ENCODE measurements around the gene CPNE1.

Gene CPNE1

DNA sequence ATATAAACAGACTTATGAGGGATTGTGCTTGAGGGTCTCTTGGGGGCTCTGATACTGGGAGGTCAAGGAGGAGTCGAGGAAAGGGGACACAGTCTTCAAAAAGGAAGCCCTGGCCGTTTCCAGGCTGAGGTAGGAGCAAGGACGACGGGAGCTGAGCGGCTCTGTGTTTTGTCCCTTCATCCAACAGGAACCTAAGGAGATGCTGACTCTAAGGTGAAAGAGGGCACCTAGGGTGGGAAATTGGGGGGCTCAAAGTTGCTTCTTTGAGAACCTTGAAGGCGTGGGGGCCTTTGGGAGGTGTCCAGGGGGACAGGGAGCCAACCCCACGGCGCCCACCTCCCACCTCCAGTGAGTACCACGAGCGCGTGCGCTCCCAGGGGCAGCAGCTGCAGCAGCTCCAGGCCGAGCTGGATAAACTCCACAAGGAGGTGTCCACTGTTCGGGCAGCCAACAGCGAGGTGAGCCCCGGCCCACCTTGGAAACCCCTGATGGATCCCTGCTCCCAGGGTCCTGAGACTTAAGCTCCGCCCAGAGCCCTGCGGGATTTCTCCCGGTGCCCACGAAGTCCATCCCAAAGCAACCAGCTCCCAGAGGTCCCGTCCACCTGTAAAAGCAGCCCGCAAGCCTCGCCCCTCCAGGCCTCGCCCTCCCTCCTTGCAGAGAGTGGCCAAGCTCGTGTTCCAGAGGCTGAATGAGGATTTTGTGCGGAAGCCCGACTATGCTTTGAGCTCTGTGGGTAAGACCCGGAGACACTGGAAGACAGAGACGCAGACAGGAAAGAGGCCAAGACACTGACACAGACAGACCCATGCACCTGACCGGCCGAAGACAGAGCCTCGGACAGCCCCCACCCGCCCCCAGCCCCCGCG lies 46.2 kb downstream of the CPNE1 start:
- DNase-seq, result no peak

DNA sequence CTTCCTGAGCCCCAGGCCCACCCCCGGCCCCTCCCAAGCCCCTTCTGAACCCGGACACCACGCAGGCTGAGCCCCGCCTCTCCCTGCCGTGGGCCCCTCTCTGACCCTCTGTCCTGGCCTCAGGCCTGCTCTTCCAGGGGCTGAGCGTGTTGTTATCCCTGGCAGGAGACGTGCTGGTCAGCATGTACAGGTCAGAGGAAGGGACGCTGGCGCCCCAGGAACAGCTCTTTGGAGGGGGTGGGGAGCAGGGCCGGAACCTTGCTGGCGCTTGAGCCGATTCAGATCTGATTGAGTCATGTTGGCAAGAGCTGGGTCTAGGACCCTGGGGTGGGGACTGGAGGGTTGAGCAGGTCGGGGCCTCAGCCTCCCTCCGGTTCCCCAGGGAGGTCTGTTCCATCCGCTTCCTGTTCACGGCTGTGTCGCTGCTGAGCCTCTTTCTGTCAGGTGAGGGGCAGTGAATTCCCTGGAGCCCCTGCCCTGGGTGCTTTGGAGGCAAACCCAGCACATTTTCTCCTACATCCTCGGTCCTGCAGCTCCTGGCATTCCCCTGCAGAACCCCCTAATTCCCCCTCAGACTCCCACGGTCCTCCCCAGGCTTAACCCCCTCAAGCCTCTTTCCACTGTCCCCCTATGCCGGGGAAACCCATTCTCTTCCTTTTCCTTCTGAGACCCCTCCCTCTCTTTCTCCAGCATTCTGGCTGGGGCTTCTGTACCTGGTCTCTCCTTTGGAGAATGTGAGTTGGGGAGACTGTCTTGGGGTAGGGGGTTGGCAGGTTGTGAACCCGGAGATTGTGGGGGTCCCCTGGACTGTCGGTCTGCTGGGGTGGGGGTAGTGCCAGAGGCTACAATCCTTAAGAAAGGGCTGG lies 47.1 kb downstream of the CPNE1 start:
- DNase-seq, result peak; percentile 40

DNA sequence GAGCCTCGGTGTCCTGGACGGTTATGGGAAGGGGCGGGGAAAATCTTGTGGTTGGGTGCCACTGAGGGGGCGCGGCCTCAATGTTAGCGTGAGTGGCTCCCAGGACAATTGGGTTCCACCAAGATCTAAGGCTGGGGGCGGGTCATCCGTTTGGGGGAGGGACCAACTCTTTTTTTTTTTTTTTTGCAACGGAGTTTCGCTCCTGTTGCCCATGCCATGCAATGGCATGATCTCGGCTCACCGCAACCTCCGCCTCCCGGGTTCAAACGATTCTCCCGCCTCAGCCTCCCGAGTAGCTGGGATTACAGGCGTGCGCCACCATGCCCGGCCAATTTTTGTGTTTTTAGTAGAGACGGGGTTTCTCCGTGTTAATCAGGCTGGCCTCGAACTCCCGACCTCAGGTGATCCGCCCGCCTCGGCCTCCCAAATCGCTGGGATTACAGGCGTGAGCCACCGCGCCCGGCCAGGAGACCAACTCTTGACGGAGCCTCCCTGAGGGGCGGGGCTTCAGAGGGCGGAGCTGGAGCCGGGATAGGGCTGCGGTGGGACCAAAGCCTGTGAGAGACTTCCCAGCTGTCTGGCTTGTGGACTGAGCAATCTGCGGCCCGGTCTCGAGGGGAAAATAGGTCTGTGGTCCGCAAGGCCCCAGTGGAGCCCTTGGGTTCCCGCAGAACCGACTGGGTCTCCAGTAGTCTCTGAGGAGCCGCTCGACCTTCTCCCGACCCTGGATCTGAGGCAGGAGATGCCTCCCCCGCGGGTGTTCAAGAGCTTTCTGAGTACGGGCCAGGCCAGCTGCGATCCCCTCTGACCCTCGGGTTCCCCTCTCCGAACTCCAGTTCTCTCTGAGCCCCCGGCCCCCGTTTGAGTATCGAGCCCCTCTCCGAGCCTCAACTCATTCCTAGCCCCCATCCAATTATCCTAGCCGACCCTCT lies 48.0 kb downstream of the CPNE1 start:
- DNase-seq, result peak; percentile 18

DNA sequence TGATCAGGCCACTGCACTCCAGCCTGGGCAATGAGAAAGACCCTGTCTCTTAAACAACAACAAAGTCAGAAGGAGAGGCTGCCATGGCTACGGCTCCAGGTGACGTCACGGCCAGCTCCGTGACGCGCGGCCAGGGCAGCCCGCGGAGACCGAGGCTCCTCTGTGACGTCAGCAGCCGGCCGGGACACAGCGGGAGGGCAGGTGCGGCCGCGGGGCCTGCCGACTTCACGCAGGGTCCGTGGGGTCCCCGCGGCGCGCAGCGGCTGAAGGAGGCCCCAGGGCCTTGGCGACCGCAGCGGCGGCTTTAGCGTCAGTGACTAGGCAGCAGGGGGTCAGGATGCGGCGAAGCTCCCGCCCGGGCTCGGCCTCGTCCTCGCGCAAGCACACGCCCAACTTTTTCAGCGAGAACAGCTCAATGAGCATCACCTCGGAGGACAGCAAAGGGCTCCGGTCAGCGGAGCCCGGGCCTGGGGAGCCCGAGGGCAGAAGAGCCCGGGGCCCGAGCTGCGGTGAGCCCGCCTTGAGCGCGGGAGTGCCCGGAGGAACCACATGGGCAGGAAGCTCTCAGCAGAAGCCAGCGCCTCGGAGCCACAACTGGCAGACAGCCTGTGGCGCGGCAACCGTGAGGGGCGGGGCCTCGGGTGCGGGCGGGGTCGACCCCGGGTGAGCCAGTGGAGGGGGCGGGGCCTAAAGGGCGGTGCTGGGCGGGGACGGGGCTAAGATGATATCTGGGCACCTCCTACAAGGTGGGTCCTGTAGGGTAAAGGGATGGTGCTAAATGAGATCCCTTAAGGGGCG lies 48.8 kb downstream of the CPNE1 start, which contains the start of gene SPAG4:
TSS of gene SPAG4 (plus strand) at position 163 of the 798 bp plus-strand sequence. CDS start at position 338, 175 bp downstream.
- peak; percentile 98 for DNase-seq

DNA sequence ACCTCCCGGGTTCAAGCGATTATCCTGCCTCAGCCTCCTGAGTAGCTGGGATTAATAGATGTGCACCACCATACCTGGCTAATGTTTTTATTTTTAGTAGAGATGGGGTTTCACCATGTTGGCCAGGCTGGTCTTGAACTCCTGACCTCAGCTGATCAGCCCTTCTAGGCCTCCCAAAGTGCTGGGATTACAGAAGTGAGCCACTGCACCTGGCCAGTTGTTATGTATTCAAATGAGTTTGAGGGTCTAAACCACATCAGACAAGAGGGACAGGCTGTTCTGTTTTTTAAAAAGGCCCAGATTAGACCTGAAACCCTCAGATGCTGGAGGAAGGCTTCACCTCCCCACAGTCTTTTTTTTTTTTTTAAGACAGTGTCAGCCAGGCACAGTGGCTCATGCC lies 53.2 kb downstream of the CPNE1 start:
- DNase-seq, result no peak

DNA sequence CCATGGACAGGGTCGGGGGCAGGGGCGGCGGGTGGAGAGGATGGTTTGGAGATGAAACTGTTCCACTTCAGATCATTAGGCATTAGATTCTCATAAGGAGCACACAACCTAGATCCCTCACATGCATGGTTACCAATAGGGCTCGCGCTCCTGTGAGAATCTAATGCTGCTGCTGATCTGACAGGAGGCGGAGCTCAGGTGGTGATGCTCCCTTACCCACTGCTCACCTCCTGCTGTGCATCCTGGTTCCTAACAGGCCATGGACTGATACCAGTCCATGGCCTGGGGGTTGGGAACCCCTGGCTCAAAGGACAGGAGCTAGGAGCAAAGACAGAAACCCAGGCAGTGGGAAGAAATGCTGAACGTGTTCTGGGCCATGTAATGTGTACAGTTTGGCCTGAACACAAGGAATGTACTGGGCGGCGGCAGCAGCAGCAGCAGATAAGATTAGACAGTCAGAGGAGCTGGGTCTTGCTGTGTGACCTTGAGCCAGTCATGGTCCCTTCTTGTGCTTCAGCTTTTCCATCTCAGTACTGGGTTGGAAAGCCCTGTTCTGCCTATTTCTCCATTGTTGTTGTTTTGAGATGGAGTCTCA lies 53.8 kb downstream of the CPNE1 start:
- DNase-seq, result no peak

DNA sequence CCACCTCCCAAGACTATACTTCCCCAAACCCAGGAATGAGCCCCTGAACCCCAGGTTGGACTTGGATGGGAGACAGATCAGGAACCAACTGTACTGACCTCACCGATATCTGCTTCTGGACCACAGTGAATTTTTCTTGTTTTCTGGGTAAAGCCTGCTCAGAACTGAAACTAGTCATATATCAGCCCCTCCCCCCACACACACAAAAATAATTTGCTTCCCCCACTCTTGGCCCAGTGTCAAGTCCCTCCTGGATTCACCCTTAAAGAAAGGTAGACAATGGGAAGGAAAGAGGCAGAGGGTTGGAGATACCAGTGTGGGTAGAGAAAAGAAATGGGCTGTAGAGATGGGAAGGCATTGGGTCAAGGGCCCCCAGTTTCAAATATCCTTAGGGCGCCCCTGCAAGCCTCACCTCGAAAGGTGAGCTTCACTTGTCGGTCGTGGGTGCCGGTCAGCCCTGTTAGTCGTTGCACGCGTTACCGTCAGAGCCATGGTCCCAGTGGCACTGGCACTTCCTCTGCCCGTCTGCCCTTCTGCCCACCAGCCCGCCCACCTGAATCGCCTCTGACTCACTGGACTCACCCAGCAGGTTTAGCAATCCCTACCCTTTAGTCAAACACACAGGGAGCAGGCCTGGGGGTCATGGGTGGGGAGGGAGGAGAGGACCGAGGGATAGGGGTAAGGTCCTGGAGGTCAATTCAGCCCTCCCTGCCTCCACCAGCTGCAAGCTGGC lies 57.5 kb downstream of the CPNE1 start:
- no peak for DNase-seq

DNA sequence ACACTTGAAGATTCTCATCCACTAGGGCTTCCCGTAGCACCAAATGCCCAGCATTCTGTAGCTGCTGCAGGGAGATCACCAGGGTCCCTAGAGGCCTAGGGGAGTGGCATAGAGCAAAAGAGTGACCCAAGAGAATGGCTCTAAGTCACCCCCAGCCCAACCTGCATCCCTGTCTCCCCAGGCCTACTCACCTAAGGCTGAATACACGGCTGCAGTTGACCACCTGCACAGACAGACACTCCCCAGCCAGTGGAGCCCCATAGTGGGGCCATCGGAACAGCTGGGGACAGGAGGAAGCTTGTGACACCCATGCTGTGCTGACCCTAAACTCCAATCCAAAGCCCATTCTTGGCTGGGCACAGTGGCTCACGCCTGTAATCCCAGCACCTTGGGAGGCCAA lies 58.6 kb downstream of the CPNE1 start:
- DNase-seq, result no peak

DNA sequence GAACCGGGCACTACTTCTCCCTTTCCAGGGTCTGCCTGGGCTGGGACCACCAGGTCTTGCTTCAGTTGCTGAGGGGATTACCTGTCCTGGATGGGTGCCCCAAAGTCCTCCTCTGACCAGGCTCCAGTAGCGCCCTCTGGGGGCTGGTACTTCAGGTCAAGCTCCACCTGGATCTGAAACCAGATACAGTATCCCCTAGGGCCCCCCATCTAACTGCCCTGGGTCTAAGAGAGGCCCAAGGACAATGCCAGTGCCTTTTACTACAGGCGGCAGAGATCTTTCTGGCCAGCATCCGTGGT lies 60.3 kb downstream of the CPNE1 start:
- no peak for DNase-seq

DNA sequence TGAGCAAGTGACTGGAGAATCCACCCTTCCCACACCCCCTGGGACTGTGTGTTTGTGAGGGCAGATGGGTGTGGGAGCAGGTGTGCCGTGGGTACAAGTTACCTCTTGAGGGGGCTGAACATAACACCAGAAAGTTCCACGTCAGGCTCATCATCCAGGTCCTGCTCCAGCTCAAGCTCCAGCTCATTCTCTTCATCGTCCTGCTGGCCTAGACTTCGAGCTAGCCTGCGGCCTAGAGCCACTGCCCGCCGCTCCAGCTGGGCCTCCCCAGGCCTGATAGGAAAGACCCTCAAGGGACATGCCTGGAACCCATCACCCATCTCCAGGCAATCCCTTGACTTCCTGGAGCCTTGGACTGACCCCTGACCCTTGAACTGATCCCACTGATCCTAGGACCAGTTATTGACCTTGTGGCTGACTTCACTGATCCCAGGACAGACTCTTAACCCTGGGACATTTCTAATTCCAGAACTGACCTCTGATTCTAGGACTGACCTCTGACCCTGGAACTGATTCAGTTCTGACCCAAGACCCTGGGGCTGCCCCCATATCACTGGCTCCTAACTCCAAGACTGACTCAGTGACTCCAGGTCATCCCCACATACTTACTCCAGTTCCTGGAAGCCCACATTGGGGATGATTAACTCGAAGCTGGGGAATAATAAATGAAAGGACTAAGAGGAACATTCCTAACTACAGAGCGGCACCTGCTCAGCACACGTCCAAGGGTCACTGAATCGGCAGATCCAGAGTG lies 60.8 kb downstream of the CPNE1 start:
- no peak for DNase-seq

DNA sequence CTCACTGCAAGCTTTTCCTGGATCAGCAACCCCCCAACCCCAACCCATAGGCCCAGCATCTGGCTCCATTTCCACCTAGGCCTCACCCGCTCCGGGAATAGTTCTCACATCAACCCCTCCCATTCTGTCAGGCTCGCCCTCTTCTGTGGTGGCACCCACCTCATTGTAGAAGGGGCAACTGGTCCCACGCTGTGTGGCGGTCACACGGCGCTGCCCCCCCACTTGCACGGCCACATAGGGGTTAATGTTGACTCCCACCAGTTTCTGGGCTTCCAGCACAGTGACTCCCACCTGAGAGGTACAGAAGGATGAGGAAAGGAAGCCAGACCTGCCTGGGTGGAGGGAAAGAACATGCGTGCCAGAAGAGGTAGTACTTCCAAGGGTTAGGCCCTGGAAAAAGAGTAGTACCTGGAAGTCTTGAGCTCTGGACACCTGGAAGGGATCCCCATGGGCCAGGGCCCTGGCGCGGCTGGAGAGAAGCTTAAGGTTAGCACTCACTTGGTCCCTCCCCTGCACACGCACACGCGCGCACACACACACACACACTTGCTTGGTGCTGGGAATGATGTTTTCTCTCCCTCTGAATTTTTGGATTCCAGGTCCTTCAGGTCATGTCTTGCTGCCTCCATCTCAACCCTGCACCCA lies 61.7 kb downstream of the CPNE1 start:
- no peak for DNase-seq

DNA sequence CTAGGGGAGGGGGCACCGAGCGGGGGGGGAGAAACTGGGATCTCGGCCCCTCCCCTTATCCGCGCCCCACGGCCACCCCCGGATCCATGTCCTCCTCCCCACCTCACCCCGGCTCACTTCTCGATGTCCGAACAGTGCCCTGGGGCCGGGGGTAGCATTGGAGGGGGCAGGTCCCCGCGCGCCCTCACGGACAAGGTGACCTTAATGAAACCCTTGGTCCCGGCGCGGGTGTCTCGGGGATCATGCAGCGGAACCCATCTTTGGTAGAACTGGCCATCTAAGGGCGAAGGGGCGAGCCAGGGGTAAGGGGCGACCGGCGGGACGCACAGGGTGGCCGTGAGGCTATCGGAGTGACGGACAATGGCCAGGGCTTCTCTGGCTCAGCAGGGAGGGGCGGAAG lies 62.7 kb downstream of the CPNE1 start:
- DNase-seq, result no peak

DNA sequence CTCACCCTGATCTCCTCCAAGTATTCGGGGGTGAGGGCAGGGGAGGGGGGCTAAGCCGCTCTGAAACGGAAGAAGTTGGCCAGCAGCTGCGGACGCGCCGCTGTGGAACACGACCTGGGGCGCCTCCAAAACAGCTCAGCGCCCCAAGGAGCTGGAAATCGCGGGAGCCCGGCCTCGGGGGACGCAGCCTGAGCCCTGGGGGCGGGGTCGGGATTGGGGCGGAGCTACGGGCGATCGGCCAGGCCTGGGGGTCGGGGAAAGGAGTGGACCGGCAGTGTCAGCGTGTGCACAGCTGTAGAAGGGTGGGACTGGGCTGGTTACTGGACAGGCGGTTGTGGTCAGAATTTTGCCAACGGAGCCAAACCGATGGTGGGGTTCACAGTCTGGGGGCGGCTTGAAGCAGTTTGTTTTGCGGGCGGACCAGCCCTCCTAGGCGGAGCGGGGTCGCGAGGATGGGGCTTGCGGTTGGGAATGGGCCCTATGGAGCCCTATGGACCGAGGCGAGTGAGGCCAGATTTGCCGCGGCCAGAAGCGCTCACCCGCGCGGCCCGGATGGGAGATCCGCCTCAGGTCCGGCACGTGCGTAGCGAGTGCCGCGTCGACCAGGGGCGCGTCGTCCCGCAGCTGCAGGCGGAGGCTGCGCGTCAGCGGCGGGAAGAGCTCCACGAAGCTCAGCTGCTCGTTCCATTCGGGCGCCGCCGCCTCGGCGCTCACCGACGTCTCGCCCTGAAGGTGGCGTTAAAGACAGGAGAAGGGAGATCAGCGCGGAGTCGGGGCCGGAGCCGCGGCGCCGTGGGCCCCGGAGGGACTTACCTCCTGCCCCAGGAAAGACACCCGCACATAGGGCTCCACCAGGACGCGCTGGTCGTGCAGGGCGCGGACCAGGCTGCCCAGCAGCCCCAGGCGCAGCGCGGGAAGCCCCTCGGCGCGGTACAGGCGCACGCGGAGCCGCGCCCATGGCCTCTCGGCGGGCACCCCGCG lies 63.4 kb downstream of the CPNE1 start:
- DNase-seq, result no peak

DNA sequence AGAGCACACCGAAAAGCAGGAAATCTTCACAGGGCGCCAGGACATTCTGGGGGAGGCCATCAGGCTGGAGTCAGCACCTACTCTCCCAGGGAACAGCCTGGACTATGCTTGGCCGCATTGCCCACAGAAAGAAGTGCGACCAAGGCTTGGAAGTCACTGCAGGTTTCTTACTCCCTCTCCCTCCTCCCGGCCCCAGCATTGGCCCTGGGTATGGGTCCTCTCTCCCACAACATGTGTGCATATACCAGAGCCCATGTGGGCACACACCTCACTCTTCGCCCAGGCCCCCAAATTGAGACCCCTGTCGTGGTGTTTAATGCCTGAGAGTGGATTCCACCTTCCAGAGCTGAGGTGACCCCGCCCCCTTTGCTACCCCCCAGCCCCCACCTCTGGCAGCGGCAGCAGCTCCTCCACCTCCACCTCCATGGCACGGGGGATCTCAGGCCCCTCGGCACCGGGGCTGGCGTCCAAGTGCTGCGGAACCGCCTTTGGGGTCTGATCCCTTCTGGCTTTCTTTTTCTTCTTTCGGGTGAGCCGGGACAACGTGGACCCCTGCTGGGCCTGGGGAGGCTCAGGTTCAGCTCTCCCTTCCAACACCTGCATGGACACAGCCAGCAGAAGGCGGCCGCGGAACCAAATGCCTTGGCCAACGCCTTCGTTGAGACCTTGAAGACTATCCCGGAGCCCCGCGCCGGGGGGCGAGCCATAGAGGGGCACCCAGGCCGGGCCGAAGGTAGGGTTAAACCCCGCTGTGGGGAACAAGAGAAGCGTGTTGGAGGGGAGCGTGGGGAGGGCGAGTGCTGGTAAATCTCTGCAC lies 64.3 kb downstream of the CPNE1 start:
- no peak for DNase-seq

DNA sequence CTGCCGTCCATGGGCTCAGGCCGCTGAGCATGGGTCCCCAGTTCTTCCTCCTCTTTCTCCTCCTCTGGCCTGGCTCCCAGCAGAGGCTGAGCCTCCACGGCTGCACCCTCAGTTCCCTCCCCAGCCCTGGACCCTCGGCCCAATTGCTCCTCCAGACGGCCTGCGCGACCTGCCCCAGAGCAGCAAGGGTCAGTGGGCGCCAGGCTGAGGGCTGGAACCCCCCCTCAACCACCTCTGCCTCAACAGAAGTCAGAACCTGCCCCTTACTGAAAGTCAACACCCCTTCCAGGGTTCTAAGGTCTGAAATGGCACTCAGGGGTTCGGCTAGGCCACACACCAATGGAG lies 65.0 kb downstream of the CPNE1 start:
- no peak for DNase-seq

DNA sequence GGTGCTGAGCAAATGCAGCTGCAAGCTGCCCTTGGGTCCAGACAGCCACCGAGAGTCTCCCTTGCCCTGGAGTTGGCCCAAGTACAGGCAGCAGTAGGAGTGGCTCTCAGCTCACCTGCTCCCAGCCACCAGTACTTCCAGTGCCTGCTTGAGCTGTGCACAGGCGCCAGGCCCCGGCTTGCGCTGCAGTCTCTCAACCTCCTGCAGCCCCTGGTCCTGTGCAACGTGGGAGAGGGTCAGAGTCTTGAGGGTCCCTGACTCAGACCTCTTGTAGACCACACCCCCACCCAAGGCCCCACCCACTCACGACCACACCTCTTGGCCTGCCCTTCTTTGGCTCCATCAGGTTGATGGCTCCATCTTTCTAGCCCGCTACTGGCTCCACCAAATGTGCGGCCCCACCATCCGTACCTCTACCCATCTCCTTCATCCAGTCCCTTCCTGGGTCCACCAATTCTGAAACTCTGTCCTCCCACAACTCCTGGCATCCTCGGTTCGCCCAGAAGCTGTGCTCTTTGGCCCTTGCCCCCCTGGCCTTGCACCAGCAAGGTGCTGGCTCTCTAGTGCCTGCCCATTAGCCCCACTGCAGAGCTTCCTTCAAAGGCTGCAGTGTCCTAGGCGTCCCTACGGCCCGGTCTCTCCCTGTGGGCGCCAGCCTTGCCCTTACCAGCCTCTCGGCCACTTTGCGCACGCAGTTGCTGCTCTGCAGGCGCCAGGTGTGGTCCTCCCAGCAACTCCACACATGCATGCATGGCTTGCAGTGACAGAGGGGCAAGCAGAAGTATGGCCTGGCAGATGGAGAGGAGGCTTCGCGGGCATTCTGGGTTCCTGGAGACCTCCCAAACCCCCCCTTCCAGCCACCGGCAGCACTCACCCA lies 65.6 kb downstream of the CPNE1 start:
- DNase-seq, result peak; percentile 47

DNA sequence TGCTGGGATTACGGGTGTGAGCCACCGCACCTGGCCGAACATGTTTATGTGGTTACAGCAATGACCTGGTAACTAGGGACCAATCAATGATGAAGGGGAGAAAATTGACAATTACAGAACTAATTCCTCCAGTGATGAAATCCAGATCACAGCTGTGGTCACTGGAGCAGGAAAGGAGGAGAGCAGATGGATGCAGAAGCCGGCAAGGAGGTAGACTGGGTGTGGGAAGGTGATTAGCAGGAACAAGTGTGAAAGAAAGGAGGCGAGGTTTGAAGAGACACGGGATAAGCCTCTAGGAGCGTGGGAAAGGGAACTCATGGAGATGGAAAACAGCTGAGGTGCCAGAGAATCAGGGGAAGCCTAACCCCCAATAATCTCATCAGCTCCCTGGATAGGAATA lies 66.2 kb downstream of the CPNE1 start:
- DNase-seq, result no peak
